H1 (cell line): ENCODE measurements around the gene NTN1. TPM values are rescaled to one million over a fixed set of nuclear protein-coding genes. Genes with fewer than 3 reads are reported as not detected.

ENCODE experiments used
- CTCF ChIA-PET: fragments of 300-600 bp; sonication (Branson Sonifier 250); formaldehyde crosslinking; loops from one replicate; lab custom pipeline; 2021; ENCODE audit not compliant: partially characterized antibody; lab: Charles Lee
- POLR2A ChIA-PET: fragments of 300-600 bp; sonication (Branson Sonifier 250); formaldehyde crosslinking; loops from one replicate; lab custom pipeline; 2021; ENCODE audit warnings: inconsistent platforms; ENCODE audit not compliant: partially characterized antibody; lab: Charles Lee
- DNase-seq, 2 experiments: peaks; one replicate each; pipeline versions ENCODE4 v3.0.0 to v3.0.0-alpha.2; 2010 to 2022; ENCODE audit warnings: low spot score in 2 of 2, low read depth in 1 of 2, mixed read lengths in 1 of 2
- FAIRE-seq: peaks from 2 replicates; lab custom pipeline; 2011; peaks lifted over from hg19 to GRCh38; lab: Jason Lieb, UNC
- H2AFZ ChIP-seq: 2 replicates; pipeline ENCODE4 v1.8.1; 2012; ENCODE audit warnings: low read length, inconsistent platforms
- H2AK5ac ChIP-seq: 2 replicates; pipeline ENCODE4 v1.6.1; 2013; ENCODE audit warnings: low read depth, low read length
- H2BK120ac ChIP-seq: replicated peaks from 2 replicates; pipeline ENCODE3; 2013; ENCODE audit warnings: low read depth, low read length, inconsistent platforms
- H2BK12ac ChIP-seq: 2 replicates; pipeline ENCODE4 v1.6.1; 2013; ENCODE audit warnings: low read depth, low read length
- H2BK15ac ChIP-seq: 2 replicates; pipeline ENCODE4 v1.6.1; 2013; ENCODE audit warnings: low read length
- H2BK20ac ChIP-seq: 2 replicates; pipeline ENCODE4 v1.6.1; 2013; ENCODE audit warnings: low read length
- H2BK5ac ChIP-seq: 2 replicates; pipeline ENCODE4 v1.6.1; 2013; ENCODE audit warnings: low read depth, low read length
- H3K14ac ChIP-seq: 2 replicates; pipeline ENCODE4 v1.6.1; 2013; ENCODE audit warnings: inconsistent platforms; ENCODE audit not compliant: insufficient read length
- H3K18ac ChIP-seq: 2 replicates; pipeline ENCODE4 v1.6.1; 2013; ENCODE audit warnings: low read length; ENCODE audit errors: extremely low read depth
- H3K23ac ChIP-seq: 2 replicates; pipeline ENCODE4 v1.6.1; 2013; ENCODE audit warnings: inconsistent platforms; ENCODE audit not compliant: insufficient read length
- H3K23me2 ChIP-seq: 2 replicates; pipeline ENCODE4 v1.6.1; 2013; ENCODE audit warnings: low read depth, low read length
- H3K27ac ChIP-seq: 2 replicates; pipeline ENCODE4 v1.6.1; 2011; ENCODE audit warnings: low read depth, low read length, inconsistent platforms
- H3K27me3 ChIP-seq, 4 experiments: replicated peaks in 1 of 4; 1 replicate in 1 of 4; 2 replicates in 3 of 4; pipeline versions ENCODE4 v1.6.1 to v1.8.1; 2011 to 2013; ENCODE audit warnings: low read length in 3 of 4, mild to moderate bottlenecking in 3 of 4, inconsistent platforms in 2 of 4, mixed read lengths in 2 of 4, moderate library complexity in 1 of 4; ENCODE audit not compliant: control insufficient read depth in 3 of 4, insufficient read depth in 3 of 4; ENCODE audit errors: extremely low read depth in 1 of 4
- H3K36me3 ChIP-seq, 4 experiments: 2 replicates each; pipeline versions ENCODE4 v1.6.1 to v1.8.1; 2011 to 2013; ENCODE audit warnings: mild to moderate bottlenecking in 4 of 4, low read length in 3 of 4, moderate library complexity in 2 of 4, control low read depth in 1 of 4, inconsistent platforms in 1 of 4; ENCODE audit not compliant: insufficient read depth in 4 of 4, control insufficient read depth in 2 of 4
- H3K4ac ChIP-seq: replicated peaks from 2 replicates; pipeline ENCODE3; 2013; ENCODE audit warnings: low read length, low read depth, mixed read lengths, inconsistent platforms; ENCODE audit not compliant: insufficient read length
- H3K4me1 ChIP-seq, 4 experiments: replicated peaks in 1 of 4; 1 replicate in 1 of 4; 2 replicates in 3 of 4; pipeline versions ENCODE4 v1.6.1 to v1.8.1; 2011 to 2013; ENCODE audit warnings: low read length in 3 of 4, inconsistent platforms in 2 of 4, mixed read lengths in 1 of 4; ENCODE audit not compliant: insufficient read depth in 4 of 4, control insufficient read depth in 3 of 4
- H3K4me2 ChIP-seq, 2 experiments: 2 replicates each; pipeline versions ENCODE4 v1.6.1 to v1.8.1; 2011 to 2013; ENCODE audit warnings: low read depth in 2 of 2, low read length in 2 of 2, control low read depth in 1 of 2, inconsistent platforms in 1 of 2, mild to moderate bottlenecking in 1 of 2; ENCODE audit not compliant: insufficient read depth in 1 of 2
- H3K4me3 ChIP-seq, 4 experiments: fragments of 200-600, 300-600 bp in 1 of 4; sonication (generic), shearing (Covaris generic), sonication (Bioruptor Twin) in 1 of 4; 2 replicates each; pipeline versions ENCODE4 v1.5.1 to v1.8.1; 2011 to 2016; ENCODE audit warnings: low read length in 4 of 4, low read depth in 3 of 4, control low read depth in 2 of 4, inconsistent platforms in 2 of 4, mild to moderate bottlenecking in 2 of 4, mixed read lengths in 1 of 4, moderate library complexity in 1 of 4; ENCODE audit not compliant: insufficient read depth in 2 of 4; ENCODE audit errors: extremely low read depth in 1 of 4
- H3K56ac ChIP-seq: replicated peaks from 2 replicates; pipeline ENCODE3; 2013; ENCODE audit warnings: low read depth, mild to moderate bottlenecking, mixed read lengths, low read length, inconsistent platforms; ENCODE audit not compliant: insufficient read length
- H3K79me1 ChIP-seq: 2 replicates; pipeline ENCODE4 v1.6.1; 2013; ENCODE audit warnings: low read depth, low read length, control low read depth
- H3K79me2 ChIP-seq, 2 experiments: 2 replicates each; pipeline versions ENCODE4 v1.6.1 to v1.8.1; 2012 to 2013; ENCODE audit warnings: low read length in 2 of 2, mild to moderate bottlenecking in 2 of 2, inconsistent platforms in 1 of 2; ENCODE audit not compliant: insufficient read depth in 2 of 2, control insufficient read depth in 1 of 2
- H3K9ac ChIP-seq, 4 experiments: replicated peaks in 1 of 4; 1 replicate in 1 of 4; 2 replicates in 3 of 4; pipeline versions ENCODE4 v1.6.1 to v1.8.1; 2011 to 2013; ENCODE audit warnings: low read depth in 3 of 4, low read length in 3 of 4, control low read depth in 2 of 4, mild to moderate bottlenecking in 2 of 4, moderate library complexity in 2 of 4, inconsistent platforms in 1 of 4; ENCODE audit errors: extremely low read depth in 1 of 4
- H3K9me3 ChIP-seq, 2 experiments: 2 replicates each; pipeline versions ENCODE4 v1.6.1 to v1.8.1; 2012 to 2013; ENCODE audit warnings: mild to moderate bottlenecking in 2 of 2, moderate library complexity in 2 of 2, control low read depth in 1 of 2, inconsistent platforms in 1 of 2, low read depth in 1 of 2, low read length in 1 of 2, mixed read lengths in 1 of 2; ENCODE audit not compliant: insufficient read depth in 2 of 2
- H4K20me1 ChIP-seq, 2 experiments: replicated peaks in 1 of 2; 2 replicates each; pipeline versions ENCODE3 to v1.8.1; 2011 to 2013; ENCODE audit warnings: inconsistent platforms in 2 of 2, low read length in 2 of 2, mild to moderate bottlenecking in 1 of 2; ENCODE audit not compliant: insufficient read depth in 2 of 2, control insufficient read depth in 1 of 2
- H4K5ac ChIP-seq: 2 replicates; pipeline ENCODE4 v1.6.1; 2013; ENCODE audit warnings: low read length, low read depth, mixed read lengths, inconsistent platforms; ENCODE audit not compliant: insufficient read length
- H4K8ac ChIP-seq: 2 replicates; pipeline ENCODE4 v1.8.0; 2013; ENCODE audit warnings: mild to moderate bottlenecking, moderate library complexity, low read length, inconsistent platforms; ENCODE audit not compliant: insufficient read depth; ENCODE audit errors: extremely low read depth
- H4K91ac ChIP-seq: replicated peaks from 2 replicates; pipeline ENCODE3; 2013; ENCODE audit warnings: low read length, mixed read lengths, inconsistent platforms; ENCODE audit not compliant: insufficient read length
- BACH1 ChIP-seq: IDR thresholded peaks from 2 replicates; pipeline ENCODE4 v1.6.1; 2012; ENCODE audit warnings: low read length, improper control_type of control experiment
- CHD2 ChIP-seq: IDR thresholded peaks from 2 replicates; pipeline ENCODE4 v1.6.1; 2012; ENCODE audit warnings: low read length, improper control_type of control experiment
- CTBP2 ChIP-seq: IDR thresholded peaks from 2 replicates; pipeline ENCODE4 v1.7.0; 2011; ENCODE audit warnings: borderline replicate concordance, mild to moderate bottlenecking, moderate library complexity, mixed read lengths, low read length; ENCODE audit not compliant: insufficient read depth, insufficient read length
- CTCF ChIP-seq, 3 experiments: IDR thresholded peaks; 1 replicate in 2 of 3; 2 replicates in 1 of 3; pipeline versions ENCODE4 v1.5.1 to v1.6.1; 2011; ENCODE audit warnings: low read length in 3 of 3, mild to moderate bottlenecking in 3 of 3, inconsistent platforms in 2 of 3, low read depth in 1 of 3, moderate library complexity in 1 of 3; ENCODE audit not compliant: insufficient read depth in 1 of 3; ENCODE audit errors: control extremely low read depth in 1 of 3
- GABPA ChIP-seq: IDR thresholded peaks from 2 replicates; pipeline ENCODE4 v1.6.1; 2011; ENCODE audit warnings: mild to moderate bottlenecking, low read length, moderate library complexity, borderline replicate concordance; ENCODE audit not compliant: insufficient read depth
- HDAC2 ChIP-seq, 2 experiments: fragments of 300-600 bp in 1 of 2; sonication (generic) in 1 of 2; IDR thresholded peaks; 2 replicates each; pipeline ENCODE4 v1.6.1; 2011 to 2012; ENCODE audit warnings: low read depth in 2 of 2, low read length in 2 of 2, mild to moderate bottlenecking in 2 of 2, moderate library complexity in 2 of 2, borderline replicate concordance in 1 of 2, inconsistent platforms in 1 of 2
- JUN ChIP-seq: IDR thresholded peaks from 2 replicates; pipeline ENCODE4 v1.6.1; 2011; ENCODE audit warnings: low read depth, mild to moderate bottlenecking, improper control_type of control experiment, low read length
- POLR2A ChIP-seq, 2 experiments: IDR thresholded peaks; 1 replicate in 1 of 2; 2 replicates in 1 of 2; pipeline ENCODE4 v1.6.1; 2011; ENCODE audit warnings: low read depth in 2 of 2, low read length in 2 of 2, mild to moderate bottlenecking in 2 of 2; ENCODE audit errors: control extremely low read depth in 1 of 2
- POLR2AphosphoS5 ChIP-seq: IDR thresholded peaks from 2 replicates; pipeline ENCODE4 v1.6.1; 2011; ENCODE audit warnings: low read depth, low read length
- SIRT6 ChIP-seq: IDR thresholded peaks from one replicate; pipeline ENCODE4 v1.7.1; 2012; ENCODE audit warnings: low read length, inconsistent platforms
- SP1 ChIP-seq: IDR thresholded peaks from 2 replicates; pipeline ENCODE4 v1.6.1; 2011; ENCODE audit warnings: low read depth, low read length
- SUZ12 ChIP-seq: fragments of 200-600 bp; sonication (generic); IDR thresholded peaks from 2 replicates; pipeline ENCODE4 v1.6.1; 2012; ENCODE audit warnings: mild to moderate bottlenecking, inconsistent platforms, low read length, moderate library complexity, mixed read lengths
- TAF1 ChIP-seq: IDR thresholded peaks from 2 replicates; pipeline ENCODE4 v1.6.1; 2011; ENCODE audit warnings: mild to moderate bottlenecking, low read depth, low read length
- WGBS, 2 experiments: shearing (Covaris generic) in 1 of 2; methylation state at CpG; one replicate each; pipeline versions ENCODE4 v1.1.6 to v1.1.7; 2013 to 2015; ENCODE audit warnings: low lambda C conversion rate in 2 of 2, mixed read lengths in 2 of 2, inconsistent platforms in 1 of 2, low coverage in 1 of 2, missing lambda C conversion rate in 1 of 2; ENCODE audit not compliant: insufficient replicate concordance in 2 of 2, insufficient coverage in 1 of 2, insufficient read length in 1 of 2; ENCODE audit errors: extremely low coverage in 1 of 2, missing lambda C conversion rate in 1 of 2; 5-methylcytosine and 5-hydroxymethylcytosine counted together
- polyA plus RNA-seq, 7 experiments: library from polyadenylated mRNA; depleted of rRNA in 3 of 7; stranded (reverse) in 5 of 7; unstranded in 2 of 7; fragments of >200 nt in 5 of 7; fragments of 200-250 nt in 2 of 7; gene quantifications; 1 replicate in 5 of 7; 2 replicates in 1 of 7; 4 replicates in 1 of 7; pipeline versions ENCODE4 v1.2.1 to v1.2.3, GENCODE V29; 2011 to 2013; ENCODE audit warnings: missing spikeins in 2 of 7, mixed read lengths in 2 of 7
- total RNA-seq: library from RNA; stranded (reverse); fragmentation: NEBNext Ultra II Directional; extraction: Animal tissue kit (Norgen Biotek cat#: 25700); gene quantifications from 2 replicates; pipeline ENCODE4 v1.2.1, GENCODE V29; 2021

Gene NTN1
- total and polyA plus RNA-seq, 2 of the 8 experiments (the other 6 are each of a cell fraction or from before 2014, with no cell fraction given), result 2.0 to 2.3 TPM

- H3K9me3 ChIP-seq, result no peaks in the 10 kb centered on the region
- peaks cover 0 to 8% (median 2%) of the 10 kb centered on the region in 4 experiments; a peak in 4 of 7 replicates for H3K4me1 ChIP-seq
- H3K4me3 ChIP-seq, result no peak overlapping the region
- no peak overlapping the region for H3K9ac ChIP-seq
- no peak overlapping the region for H2AFZ ChIP-seq
- H3K18ac ChIP-seq, result no peak overlapping the region
- FAIRE-seq (no peak), DNase-seq (no peak)
- no peak overlapping the region for H2BK120ac ChIP-seq
- no peak overlapping the region for H3K14ac ChIP-seq
- 0 out of 7 replicates have a peak, but pooled peaks cover 0 to 2% (median 0%) of the 10 kb centered on the region in 4 experiments for H3K27me3 ChIP-seq
- WGBS, 2 experiments, result 84% methylated on average over 6 of the region's 6 CpGs; no CpG with 5 or more reads in 1 of the 2 experiments
- H2BK5ac ChIP-seq, result no peak overlapping the region
- no peak overlapping the region for H3K4ac ChIP-seq
- ChIA-PET POLR2A (no interaction called here), CTCF (interaction anchor here (0.9 to 2.1 kb wide), 8 partner anchors 9 to 266 kb away, joined by 3 to 6 read pairs (median 4); no protein-coding TSS in a partner anchor)
- H4K8ac ChIP-seq, result no peak overlapping the region
- no peak overlapping the region for H2AK5ac ChIP-seq
- no peak overlapping the region for H4K91ac ChIP-seq
- no peaks in the 10 kb centered on the region for H3K23me2 ChIP-seq
- no peak overlapping the region for H3K4me2 ChIP-seq
- H2BK12ac ChIP-seq, result no peak overlapping the region
- H4K20me1 ChIP-seq, result no peaks in the 10 kb centered on the region
- no peaks in the 10 kb centered on the region for H3K79me2 ChIP-seq
- H3K56ac ChIP-seq, result no peak overlapping the region
- H2BK15ac ChIP-seq, result no peak overlapping the region
- no peak overlapping the region for H3K27ac ChIP-seq
- H3K79me1 ChIP-seq, result no peaks in the 10 kb centered on the region
- no peak overlapping the region for H3K23ac ChIP-seq
- no peaks in the 10 kb centered on the region for H3K36me3 ChIP-seq
- no peak overlapping the region for H2BK20ac ChIP-seq
- H4K5ac ChIP-seq, result no peak overlapping the region
- TF ChIP-seq GABPA (no peak), HDAC2 (IDR thresholded peaks at IDR 0.05; ENCODE audit: borderline replicate concordance in 1 of 2, low read depth in 2 of 2, low read length in 2 of 2) (no peak), SUZ12 (no peak), CHD2 (no peak), POLR2A (IDR thresholded peaks at IDR 0.05; ENCODE audit: control extremely low read depth in 1 of 2, low read depth in 2 of 2, low read length in 2 of 2) (no peak), SP1 (no peak), POLR2AphosphoS5 (no peak), CTCF (IDR thresholded peaks at IDR 0.05; ENCODE audit: control extremely low read depth in 1 of 3, insufficient read depth in 1 of 3, low read depth in 1 of 3, low read length in 3 of 3) (no peak), BACH1 (no peak), CTBP2 (no peak), TAF1 (no peak), JUN (no peak), SIRT6 (no peak)
Observed at GRCh38 chr17:9256361-9256750, 235.0 kb downstream of the NTN1 start.
